D721Med (cell line): ENCODE results near the gene DUS2.
A peak's percentile ranks its signal among the peaks of the same experiment; 100 is the strongest.

Experiments used
- DNase-seq: peaks from one replicate; pipeline ENCODE4 v3.0.0; 2011; ENCODE audit warnings: low spot score; ENCODE audit not compliant: insufficient read length
- FAIRE-seq: peaks from 2 replicates; lab custom pipeline; 2011; peaks lifted over from hg19 to GRCh38; lab: Jason Lieb, UNC
- CTCF ChIP-seq: IDR thresholded peaks from 2 replicates; pipeline ENCODE4 v1.5.1; 2012; ENCODE audit warnings: mild to moderate bottlenecking, control low read depth; ENCODE audit not compliant: insufficient read depth; ENCODE audit errors: missing control alignments

Gene DUS2

GRCh38 chr16:68083861-68084503 is 60.9 kb downstream of the DUS2 start:
- DNase-seq (no peak), FAIRE-seq (no peak)
- no peak for TF ChIP-seq CTCF

- TF ChIP-seq CTCF: peak; percentile 4
- FAIRE-seq (no peak), DNase-seq (peak; percentile 40)
Measured at GRCh38 chr16:68084504-68085258, 61.6 kb downstream of the DUS2 start.

GRCh38 chr16:68085259-68086071 is 62.4 kb downstream of the DUS2 start, which contains the start of gene NFATC3:
TSS of gene NFATC3 (plus strand) at chr16:68085370. CDS start at chr16:68085682, 312 bp downstream.
- TF ChIP-seq CTCF: no peak
- FAIRE-seq: no peak

GRCh38 chr16:68086336-68086841 is 63.3 kb downstream of the DUS2 start:
- no peak for FAIRE-seq
- TF ChIP-seq CTCF: no peak
- DNase-seq: no peak

More at GRCh38 chr16:68085259-68086071, 62.4 kb downstream of the DUS2 start, which contains the start of gene NFATC3:
- DNase-seq: peak; percentile 43

- FAIRE-seq (no peak), DNase-seq (no peak)
- no peak for TF ChIP-seq CTCF
Measured at GRCh38 chr16:68086860-68087268, 63.8 kb downstream of the DUS2 start.

GRCh38 chr16:68087688-68088087 is 64.6 kb downstream of the DUS2 start:
- DNase-seq (no peak), FAIRE-seq (no peak)
- no peak for TF ChIP-seq CTCF
